Retina (tissue), 1 donor: Measurements from ENCODE around the gene UNC5B.
A peak's percentile ranks its signal among the peaks of the same experiment; 100 is the strongest.
"Not testable (repeated sequence)": the region's sequence is repeated elsewhere in the genome, so short reads cannot be mapped to it uniquely, and the experiment has no call there.

ENCODE experiments used
- DNase-seq: peaks from one replicate; pipeline ENCODE4 v3.0.0-alpha.2; 2016

UNC5B gene

GRCh38 chr10:71269301-71270288 is 57.2 kb downstream of the UNC5B start:
- no peak for DNase-seq

GRCh38 chr10:71270301-71271220 is 58.2 kb downstream of the UNC5B start:
- DNase-seq = peak; percentile 62

GRCh38 chr10:71271662-71272055 is 59.3 kb downstream of the UNC5B start:
- no peak for DNase-seq

- no peak for DNase-seq
Measured at GRCh38 chr10:71272056-71272771, 59.8 kb downstream of the UNC5B start.

- DNase-seq = not testable (repeated sequence)
Measured at GRCh38 chr10:71272974-71273373, 60.6 kb downstream of the UNC5B start.

GRCh38 chr10:71273506-71273905 is 61.1 kb downstream of the UNC5B start:
- no peak for DNase-seq

- no peak for DNase-seq
Measured at GRCh38 chr10:71274901-71275796, 62.8 kb downstream of the UNC5B start.

GRCh38 chr10:71276873-71277272 is 64.5 kb downstream of the UNC5B start:
- no peak for DNase-seq

- DNase-seq = no peak
Measured at GRCh38 chr10:71277914-71278665, 65.7 kb downstream of the UNC5B start.

- DNase-seq = no peak
Measured at GRCh38 chr10:71278691-71279588, 66.6 kb downstream of the UNC5B start.

GRCh38 chr10:71279590-71280170 is 67.3 kb downstream of the UNC5B start:
- no peak for DNase-seq

GRCh38 chr10:71280216-71280615 is 67.8 kb downstream of the UNC5B start:
- DNase-seq = no peak

GRCh38 chr10:71280825-71281224 is 68.5 kb downstream of the UNC5B start:
- DNase-seq = no peak

GRCh38 chr10:71281646-71282322 is 69.4 kb downstream of the UNC5B start:
- DNase-seq = no peak

GRCh38 chr10:71282323-71282680 is 69.9 kb downstream of the UNC5B start:
- DNase-seq = no peak

GRCh38 chr10:71283410-71283809 is 71.0 kb downstream of the UNC5B start:
- DNase-seq = no peak

- no peak for DNase-seq
Measured at GRCh38 chr10:71283876-71284275, 71.5 kb downstream of the UNC5B start.

GRCh38 chr10:71284544-71285179 is 72.3 kb downstream of the UNC5B start:
- no peak for DNase-seq

GRCh38 chr10:71285180-71285545 is 72.8 kb downstream of the UNC5B start:
- DNase-seq = peak; percentile 82
